ENCODE data around the gene ERMAP.

The ERMAP gene

GRCh38 chr1:42797414-42797813, 19.5 kb upstream of the ERMAP start:
- TF ChIP-seq BACH2 (CRISPR knock-in tag; IDR thresholded peaks at IDR 0.05; ENCODE audit: borderline replicate concordance) (no peak), ZNF70 (CRISPR knock-in tag; IDR thresholded peaks at IDR 0.05) (no peak), PPARA (CRISPR knock-in tag; IDR thresholded peaks at IDR 0.05; ENCODE audit: borderline replicate concordance) (no peak), RARB (CRISPR knock-in tag; IDR thresholded peaks at IDR 0.05) (no peak), ZFP30 (CRISPR knock-in tag; IDR thresholded peaks at IDR 0.05) (no peak), SNAI2 (CRISPR knock-in tag; IDR thresholded peaks at IDR 0.05) (no peak), ZNF8 (CRISPR knock-in tag; IDR thresholded peaks at IDR 0.05) (no peak), ZFP3 (CRISPR knock-in tag; IDR thresholded peaks at IDR 0.05) (no peak), CSDC2 (CRISPR knock-in tag; IDR thresholded peaks at IDR 0.05) (no peak), ESRRG (CRISPR knock-in tag; IDR thresholded peaks at IDR 0.05) (no peak)
- TF ChIP-seq, protein P1, sequence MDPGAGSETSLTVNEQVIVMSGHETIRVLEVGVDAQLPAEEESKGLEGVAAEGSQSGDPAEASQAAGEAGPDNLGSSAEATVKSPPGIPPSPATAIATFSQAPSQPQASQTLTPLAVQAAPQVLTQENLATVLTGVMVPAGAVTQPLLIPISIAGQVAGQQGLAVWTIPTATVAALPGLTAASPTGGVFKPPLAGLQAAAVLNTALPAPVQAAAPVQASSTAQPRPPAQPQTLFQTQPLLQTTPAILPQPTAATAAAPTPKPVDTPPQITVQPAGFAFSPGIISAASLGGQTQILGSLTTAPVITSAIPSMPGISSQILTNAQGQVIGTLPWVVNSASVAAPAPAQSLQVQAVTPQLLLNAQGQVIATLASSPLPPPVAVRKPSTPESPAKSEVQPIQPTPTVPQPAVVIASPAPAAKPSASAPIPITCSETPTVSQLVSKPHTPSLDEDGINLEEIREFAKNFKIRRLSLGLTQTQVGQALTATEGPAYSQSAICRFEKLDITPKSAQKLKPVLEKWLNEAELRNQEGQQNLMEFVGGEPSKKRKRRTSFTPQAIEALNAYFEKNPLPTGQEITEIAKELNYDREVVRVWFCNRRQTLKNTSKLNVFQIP (CRISPR knock-in tag; IDR thresholded peaks at IDR 0.05; ENCODE audit: borderline replicate concordance, low read depth), result no peak
- TF ChIP-seq, protein P2, sequence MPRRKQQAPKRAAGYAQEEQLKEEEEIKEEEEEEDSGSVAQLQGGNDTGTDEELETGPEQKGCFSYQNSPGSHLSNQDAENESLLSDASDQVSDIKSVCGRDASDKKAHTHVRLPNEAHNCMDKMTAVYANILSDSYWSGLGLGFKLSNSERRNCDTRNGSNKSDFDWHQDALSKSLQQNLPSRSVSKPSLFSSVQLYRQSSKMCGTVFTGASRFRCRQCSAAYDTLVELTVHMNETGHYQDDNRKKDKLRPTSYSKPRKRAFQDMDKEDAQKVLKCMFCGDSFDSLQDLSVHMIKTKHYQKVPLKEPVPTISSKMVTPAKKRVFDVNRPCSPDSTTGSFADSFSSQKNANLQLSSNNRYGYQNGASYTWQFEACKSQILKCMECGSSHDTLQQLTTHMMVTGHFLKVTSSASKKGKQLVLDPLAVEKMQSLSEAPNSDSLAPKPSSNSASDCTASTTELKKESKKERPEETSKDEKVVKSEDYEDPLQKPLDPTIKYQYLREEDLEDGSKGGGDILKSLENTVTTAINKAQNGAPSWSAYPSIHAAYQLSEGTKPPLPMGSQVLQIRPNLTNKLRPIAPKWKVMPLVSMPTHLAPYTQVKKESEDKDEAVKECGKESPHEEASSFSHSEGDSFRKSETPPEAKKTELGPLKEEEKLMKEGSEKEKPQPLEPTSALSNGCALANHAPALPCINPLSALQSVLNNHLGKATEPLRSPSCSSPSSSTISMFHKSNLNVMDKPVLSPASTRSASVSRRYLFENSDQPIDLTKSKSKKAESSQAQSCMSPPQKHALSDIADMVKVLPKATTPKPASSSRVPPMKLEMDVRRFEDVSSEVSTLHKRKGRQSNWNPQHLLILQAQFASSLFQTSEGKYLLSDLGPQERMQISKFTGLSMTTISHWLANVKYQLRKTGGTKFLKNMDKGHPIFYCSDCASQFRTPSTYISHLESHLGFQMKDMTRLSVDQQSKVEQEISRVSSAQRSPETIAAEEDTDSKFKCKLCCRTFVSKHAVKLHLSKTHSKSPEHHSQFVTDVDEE (CRISPR knock-in tag; IDR thresholded peaks at IDR 0.05), result no peak
- ATAC-seq, result no peak

DNA sequence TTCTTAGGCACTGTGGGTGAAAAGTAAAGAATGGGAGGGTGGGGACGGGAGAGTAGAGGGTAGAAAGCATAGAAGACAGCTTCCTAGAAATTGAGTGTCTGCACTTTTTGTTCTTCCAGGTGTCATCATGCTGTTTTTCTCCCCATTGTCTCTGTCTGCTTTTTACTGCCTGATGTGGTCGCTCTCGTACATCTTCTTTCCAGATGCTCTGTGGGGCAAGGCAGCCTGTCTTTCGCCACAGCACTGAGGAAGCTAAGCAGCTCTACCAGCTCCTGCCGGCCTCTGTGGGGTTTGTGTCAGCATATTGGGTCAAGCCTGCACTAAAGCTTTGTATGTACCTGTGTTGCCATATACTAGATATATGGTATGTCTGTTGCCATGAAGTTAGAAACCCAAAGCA, 18.9 kb upstream of the ERMAP start:
- no peak for ATAC-seq
- TF ChIP-seq ZFP3 (CRISPR knock-in tag; IDR thresholded peaks at IDR 0.05) (no peak), CSRNP3 (CRISPR knock-in tag; IDR thresholded peaks at IDR 0.05) (no peak), ZC3H10 (CRISPR knock-in tag; IDR thresholded peaks at IDR 0.05) (no peak), ARNTL (CRISPR knock-in tag; IDR thresholded peaks at IDR 0.05; ENCODE audit: borderline replicate concordance, low read depth) (no peak), ZNF70 (CRISPR knock-in tag; IDR thresholded peaks at IDR 0.05) (no peak), ZNF8 (CRISPR knock-in tag; IDR thresholded peaks at IDR 0.05) (no peak), ISL1 (CRISPR knock-in tag; IDR thresholded peaks at IDR 0.05) (no peak), ZNF565 (CRISPR knock-in tag; conservative IDR thresholded peaks at IDR 0.05; ENCODE audit: low read depth) (no peak), TCF4 (CRISPR knock-in tag; IDR thresholded peaks at IDR 0.05; ENCODE audit: borderline replicate concordance) (no peak), PATZ1 (CRISPR knock-in tag; IDR thresholded peaks at IDR 0.05; ENCODE audit: borderline replicate concordance) (no peak), ESRRG (CRISPR knock-in tag; IDR thresholded peaks at IDR 0.05) (no peak), OSR1 (CRISPR knock-in tag; IDR thresholded peaks at IDR 0.05) (no peak), PPARA (CRISPR knock-in tag; IDR thresholded peaks at IDR 0.05; ENCODE audit: borderline replicate concordance) (no peak), TOX (CRISPR knock-in tag; IDR thresholded peaks at IDR 0.05; ENCODE audit: borderline replicate concordance) (no peak)
- TF ChIP-seq, protein P2 (CRISPR knock-in tag; IDR thresholded peaks at IDR 0.05), result no peak
- TF ChIP-seq, protein P1 (CRISPR knock-in tag; IDR thresholded peaks at IDR 0.05; ENCODE audit: borderline replicate concordance, low read depth), result no peak
